ENCODE measurements around the gene NOP14. TPM values are rescaled to one million over a fixed set of nuclear protein-coding genes. Genes with fewer than 3 reads are reported as not detected.
"Not testable (repeated sequence)": the region's sequence is repeated elsewhere in the genome, so short reads cannot be mapped to it uniquely, and the experiment has no call there.

Gene NOP14
- polyA plus RNA-seq, 1 donor: 25.6 TPM

GRCh38 chr4:2942532-2943363 lies 20.5 kb downstream of the NOP14 start:
- no peak overlapping the region for H3K27ac ChIP-seq (ENCODE audit: low read length)

GRCh38 chr4:2942037-2942531 lies 21.1 kb downstream of the NOP14 start:
- Histone ChIP-seq H3K4me3 (ENCODE audit: low read length) (no peak overlapping the region), H3K4me1 (ENCODE audit: control insufficient read depth, insufficient read depth, low read length) (no peaks in the 10 kb centered on the region), H3K27me3 (ENCODE audit: control insufficient read depth, insufficient read depth, low read length) (no peaks in the 10 kb centered on the region), H3K27ac (ENCODE audit: low read length) (no peak overlapping the region), H3K9me3 (ENCODE audit: control insufficient read depth, low read depth, low read length) (no peaks in the 10 kb centered on the region), H3K36me3 (ENCODE audit: control insufficient read depth, insufficient read depth, low read length) (peaks cover 91% of the 10 kb centered on the region)
- DNase-seq: no peak
- no CpG with 5 or more reads among the region's 21 CpGs for WGBS (ENCODE audit: insufficient coverage, low lambda C conversion rate)

More at GRCh38 chr4:2942532-2943363, 20.5 kb downstream of the NOP14 start:
- H3K4me3 ChIP-seq (ENCODE audit: low read length): no peak overlapping the region
- no peaks in the 10 kb centered on the region for H3K9me3 ChIP-seq (ENCODE audit: control insufficient read depth, low read depth, low read length)
- DNase-seq: no peak
- H3K4me1 ChIP-seq (ENCODE audit: control insufficient read depth, insufficient read depth, low read length): no peaks in the 10 kb centered on the region
- H3K27me3 ChIP-seq (ENCODE audit: control insufficient read depth, insufficient read depth, low read length): no peaks in the 10 kb centered on the region
- H3K36me3 ChIP-seq (ENCODE audit: control insufficient read depth, insufficient read depth, low read length): peaks cover 91% of the 10 kb centered on the region
- WGBS (ENCODE audit: insufficient coverage, low lambda C conversion rate): no CpG with 5 or more reads among the region's 31 CpGs

- Histone ChIP-seq H3K27me3 (ENCODE audit: control insufficient read depth, insufficient read depth, low read length) (no peaks in the 10 kb centered on the region), H3K27ac (ENCODE audit: low read length) (no peak overlapping the region), H3K9me3 (ENCODE audit: control insufficient read depth, low read depth, low read length) (no peaks in the 10 kb centered on the region), H3K4me1 (ENCODE audit: control insufficient read depth, insufficient read depth, low read length) (peaks cover under 1% of the 10 kb centered on the region), H3K36me3 (ENCODE audit: control insufficient read depth, insufficient read depth, low read length) (peaks cover 87% of the 10 kb centered on the region), H3K4me3 (ENCODE audit: low read length) (no peak overlapping the region)
- WGBS (ENCODE audit: insufficient coverage, low lambda C conversion rate): 90% methylated on average over 2 of the region's 24 CpGs
- DNase-seq: no peak
Observed at GRCh38 chr4:2941138-2942036, 21.8 kb downstream of the NOP14 start.

DNA sequence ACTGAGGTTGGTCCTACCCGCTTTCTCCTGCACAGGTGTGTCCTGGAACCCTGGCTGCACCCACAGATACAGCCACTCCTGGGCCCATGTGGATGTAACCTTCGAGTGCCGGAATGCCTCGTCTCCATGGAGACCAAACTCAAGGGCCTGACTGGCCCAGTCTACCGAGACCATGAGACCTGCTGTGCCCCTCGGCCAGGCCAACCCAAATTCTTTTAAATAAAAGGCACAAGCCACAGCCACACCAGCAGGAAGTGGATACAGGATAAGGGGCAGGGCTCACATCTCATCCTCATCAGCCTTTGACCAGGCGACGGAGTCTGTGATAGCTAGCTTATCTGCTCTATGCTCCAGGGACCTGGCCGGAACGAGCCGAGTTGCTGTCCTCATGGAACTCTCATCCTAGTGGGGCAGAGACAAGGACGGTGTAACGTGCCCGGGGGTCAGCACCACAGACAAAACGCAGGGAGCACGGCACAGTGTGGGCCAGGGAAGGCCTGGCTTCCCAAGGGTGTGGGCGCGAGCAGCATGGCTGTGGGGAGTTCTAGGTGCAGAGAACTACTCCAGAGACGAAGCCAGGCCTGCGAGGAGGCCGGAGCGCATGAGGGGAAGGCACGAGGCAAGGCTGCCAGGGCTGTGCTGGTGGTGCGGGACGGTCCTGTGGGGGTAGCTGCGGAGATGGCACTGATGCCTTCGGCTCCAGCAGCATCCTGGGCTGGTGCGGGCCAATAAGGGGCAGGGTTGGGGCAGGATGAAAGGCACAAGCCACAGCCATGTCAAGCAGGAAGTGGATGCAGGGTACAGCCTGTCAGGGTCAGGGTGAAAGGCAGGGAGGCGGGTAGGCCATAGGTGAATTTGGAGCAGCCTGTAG lies 22.7 kb downstream of the NOP14 start:
- no peak for DNase-seq
- H3K4me3 ChIP-seq (ENCODE audit: low read length): no peak overlapping the region
- H3K9me3 ChIP-seq (ENCODE audit: control insufficient read depth, low read depth, low read length): no peaks in the 10 kb centered on the region
- H3K36me3 ChIP-seq (ENCODE audit: control insufficient read depth, insufficient read depth, low read length): peaks cover 80% of the 10 kb centered on the region
- H3K27me3 ChIP-seq (ENCODE audit: control insufficient read depth, insufficient read depth, low read length): no peaks in the 10 kb centered on the region
- peaks cover 7% of the 10 kb centered on the region for H3K4me1 ChIP-seq (ENCODE audit: control insufficient read depth, insufficient read depth, low read length)
- WGBS (ENCODE audit: insufficient coverage, low lambda C conversion rate): no CpG with 5 or more reads among the region's 29 CpGs
- no peak overlapping the region for H3K27ac ChIP-seq (ENCODE audit: low read length)

DNA sequence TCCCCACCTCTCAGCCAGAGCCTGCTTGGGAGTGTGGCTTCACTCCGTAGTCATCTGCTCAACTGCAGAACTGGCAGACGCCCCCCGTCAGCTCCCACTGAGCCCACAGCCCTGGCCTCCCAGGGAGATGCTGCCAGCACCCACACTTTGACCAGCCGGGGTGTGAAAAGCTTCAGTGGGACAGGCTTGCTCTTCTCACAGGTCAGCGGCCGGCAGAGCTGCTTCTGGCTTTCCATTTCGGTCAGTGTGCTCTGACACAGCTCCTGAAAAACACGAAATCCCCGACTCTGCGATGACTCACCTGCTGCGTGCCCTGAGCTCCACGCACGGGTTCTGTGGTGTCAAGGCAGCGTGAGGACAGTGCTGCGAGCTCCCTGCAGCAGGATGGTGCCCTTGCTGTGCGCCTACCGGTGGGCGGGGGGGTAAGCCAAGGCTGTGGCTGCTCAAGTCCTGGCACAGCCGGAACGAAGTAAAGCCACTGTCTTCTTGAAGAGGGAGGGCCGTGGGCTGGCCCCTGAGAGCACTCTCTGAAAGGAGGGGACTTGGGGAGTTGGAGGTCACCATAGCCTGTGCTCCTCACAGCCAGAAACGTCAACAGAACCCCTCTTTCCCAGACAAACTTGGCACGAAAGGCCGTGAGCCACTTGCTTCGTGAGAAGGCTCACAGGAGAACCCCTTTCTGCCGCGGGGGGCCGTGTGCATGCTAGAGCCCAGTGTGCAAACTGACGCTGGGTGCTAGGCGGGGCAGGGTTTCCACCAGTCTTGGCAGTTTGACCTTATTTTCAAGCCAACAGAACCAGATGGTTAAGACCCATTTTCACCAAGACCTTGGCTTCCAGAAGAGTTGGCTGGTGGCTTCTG lies 23.6 kb downstream of the NOP14 start:
- Histone ChIP-seq H3K36me3 (ENCODE audit: control insufficient read depth, insufficient read depth, low read length) (peaks cover 72% of the 10 kb centered on the region), H3K27ac (ENCODE audit: low read length) (no peak overlapping the region), H3K9me3 (ENCODE audit: control insufficient read depth, low read depth, low read length) (no peaks in the 10 kb centered on the region), H3K4me3 (ENCODE audit: low read length) (no peak overlapping the region), H3K4me1 (ENCODE audit: control insufficient read depth, insufficient read depth, low read length) (peaks cover 7% of the 10 kb centered on the region), H3K27me3 (ENCODE audit: control insufficient read depth, insufficient read depth, low read length) (no peaks in the 10 kb centered on the region)
- DNase-seq: no peak
- no CpG with 5 or more reads among the region's 30 CpGs for WGBS (ENCODE audit: insufficient coverage, low lambda C conversion rate)

GRCh38 chr4:2938906-2939305 lies 24.3 kb downstream of the NOP14 start:
- 94% methylated on average over 6 of the region's 14 CpGs for WGBS (ENCODE audit: insufficient coverage, low lambda C conversion rate)

DNA sequence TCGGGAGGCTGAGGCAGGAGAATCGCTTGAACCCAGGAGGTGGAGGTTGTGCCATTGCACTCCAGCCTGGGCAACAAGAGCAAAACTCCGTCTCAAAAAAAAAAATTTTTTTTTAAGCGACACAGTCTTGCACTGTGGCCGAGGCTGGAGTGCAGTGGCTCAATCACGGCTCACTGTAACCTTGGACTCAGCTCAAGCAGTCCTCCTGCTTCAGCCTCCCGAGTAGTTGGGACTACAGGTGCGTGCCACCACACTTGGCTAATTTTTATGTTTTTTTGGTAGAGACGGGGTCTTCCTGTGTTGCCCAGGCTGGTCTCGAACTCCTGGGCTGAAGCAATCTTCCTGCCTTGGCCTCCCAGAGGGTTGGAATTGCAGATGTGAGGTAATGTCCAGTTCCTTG lies 24.8 kb downstream of the NOP14 start:
- H3K9me3 ChIP-seq (ENCODE audit: control insufficient read depth, low read depth, low read length); H3K4me3 ChIP-seq (ENCODE audit: low read length); H3K27ac ChIP-seq (ENCODE audit: low read length); H3K27me3 ChIP-seq (ENCODE audit: control insufficient read depth, insufficient read depth, low read length); DNase-seq; H3K4me1 ChIP-seq (ENCODE audit: control insufficient read depth, insufficient read depth, low read length): not testable (repeated sequence)
- peaks cover 64% of the 10 kb centered on the region for H3K36me3 ChIP-seq (ENCODE audit: control insufficient read depth, insufficient read depth, low read length)
- no CpG with 5 or more reads among the region's 10 CpGs for WGBS (ENCODE audit: insufficient coverage, low lambda C conversion rate)

More at GRCh38 chr4:2938906-2939305, 24.3 kb downstream of the NOP14 start:
- no peaks in the 10 kb centered on the region for H3K9me3 ChIP-seq (ENCODE audit: control insufficient read depth, low read depth, low read length)
- DNase-seq: no peak
- no peak overlapping the region for H3K27ac ChIP-seq (ENCODE audit: low read length)
- H3K27me3 ChIP-seq (ENCODE audit: control insufficient read depth, insufficient read depth, low read length): no peaks in the 10 kb centered on the region
- H3K36me3 ChIP-seq (ENCODE audit: control insufficient read depth, insufficient read depth, low read length): peaks cover 69% of the 10 kb centered on the region
- peaks cover 7% of the 10 kb centered on the region for H3K4me1 ChIP-seq (ENCODE audit: control insufficient read depth, insufficient read depth, low read length)
- H3K4me3 ChIP-seq (ENCODE audit: low read length): no peak overlapping the region

DNA sequence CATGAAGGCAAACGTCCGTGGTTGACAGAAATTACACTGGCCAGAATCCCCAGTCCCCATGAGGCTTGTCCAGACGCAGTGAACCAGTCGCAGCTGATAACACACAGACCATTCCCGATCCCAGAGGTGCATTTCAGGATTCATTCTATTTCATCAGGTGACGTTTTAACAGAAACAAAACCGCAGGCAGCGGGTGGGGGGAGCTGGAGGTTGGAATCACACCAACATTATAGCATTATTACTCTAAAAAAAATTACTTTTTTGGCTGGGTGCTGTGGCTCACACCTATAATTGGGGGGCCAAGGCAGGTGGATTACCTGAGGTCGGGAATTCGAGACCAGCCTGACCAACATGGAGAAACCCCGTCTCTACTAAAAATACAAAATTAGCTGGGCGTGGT lies 25.2 kb downstream of the NOP14 start:
- H3K27me3 ChIP-seq (ENCODE audit: control insufficient read depth, insufficient read depth, low read length): no peaks in the 10 kb centered on the region

GRCh38 chr4:2937146-2937857 lies 25.9 kb downstream of the NOP14 start:
- peaks cover 14% of the 10 kb centered on the region for H3K4me1 ChIP-seq (ENCODE audit: control insufficient read depth, insufficient read depth, low read length)
- no peak overlapping the region for H3K4me3 ChIP-seq (ENCODE audit: low read length)
- no peaks in the 10 kb centered on the region for H3K27me3 ChIP-seq (ENCODE audit: control insufficient read depth, insufficient read depth, low read length)
- 80% methylated on average over 1 of the region's 23 CpGs for WGBS (ENCODE audit: insufficient coverage, low lambda C conversion rate)
- H3K36me3 ChIP-seq (ENCODE audit: control insufficient read depth, insufficient read depth, low read length): peaks cover 57% of the 10 kb centered on the region
- no peak for DNase-seq
- H3K9me3 ChIP-seq (ENCODE audit: control insufficient read depth, low read depth, low read length): no peaks in the 10 kb centered on the region
- no peak overlapping the region for H3K27ac ChIP-seq (ENCODE audit: low read length)

More for the DNA sequence above, 25.2 kb downstream of the NOP14 start:
- no CpG with 5 or more reads among the region's 12 CpGs for WGBS (ENCODE audit: insufficient coverage, low lambda C conversion rate)
- DNase-seq: no peak
- Histone ChIP-seq H3K27ac (ENCODE audit: low read length) (no peak overlapping the region), H3K36me3 (ENCODE audit: control insufficient read depth, insufficient read depth, low read length) (peaks cover 60% of the 10 kb centered on the region), H3K4me1 (ENCODE audit: control insufficient read depth, insufficient read depth, low read length) (peaks cover 14% of the 10 kb centered on the region), H3K4me3 (ENCODE audit: low read length) (no peak overlapping the region), H3K9me3 (ENCODE audit: control insufficient read depth, low read depth, low read length) (no peaks in the 10 kb centered on the region)

All from large intestine (tissue), 3 donors.